Activated B cell treated with CpG ODN at 0.5 μM for 24 hours (primary cell): ENCODE results near the gene PON2. TPM values are rescaled to one million over a fixed set of nuclear protein-coding genes. Genes with fewer than 3 reads are reported as not detected.

ENCODE experiments used
- ATAC-seq: fragments of 200-7000 bp; cut with Tn5 transposase; one replicate; pipeline ENCODE4 v1.10.0; 2021; ENCODE audit warnings: low read depth, mild to moderate bottlenecking, moderate library complexity
- CTCF ChIA-PET: fragments of 350-600 bp; sonication (Branson Sonifier 250); formaldehyde crosslinking; loops from one replicate; lab custom pipeline; 2021; ENCODE audit warnings: antibody characterized with exemption; lab: Charles Lee
- POLR2A ChIA-PET: fragments of 350-600 bp; sonication (Branson Sonifier 250); formaldehyde crosslinking; loops from one replicate; lab custom pipeline; 2021; ENCODE audit warnings: antibody characterized with exemption; lab: Charles Lee
- DNase-seq: peaks from one replicate; pipeline ENCODE4 v3.0.0; 2022
- H3K27ac Mint-ChIP-seq: one replicate; pipeline ENCODE4 v1.8.0; 2020; ENCODE audit warnings: mixed read lengths
- H3K27me3 Mint-ChIP-seq: one replicate; pipeline ENCODE4 v1.8.0; 2021; ENCODE audit warnings: mixed read lengths
- H3K36me3 Mint-ChIP-seq: one replicate; pipeline ENCODE4 v1.8.0; 2021; ENCODE audit warnings: low read depth, mixed read lengths
- H3K4me1 Mint-ChIP-seq: one replicate; pipeline ENCODE4 v1.8.0; 2021; ENCODE audit warnings: mixed read lengths
- H3K4me3 Mint-ChIP-seq: one replicate; pipeline ENCODE4 v1.8.0; 2020; ENCODE audit warnings: mild to moderate bottlenecking, mixed read lengths
- H3K9me3 Mint-ChIP-seq: one replicate; pipeline ENCODE4 v1.8.0; 2020; ENCODE audit warnings: mixed read lengths
- intact Hi-C: fragments of 100-400 bp; cut with micrococcal nuclease; formaldehyde crosslinking; loops from one replicate; pipeline ENCODE4 v1.15.1; 2024
- total RNA-seq: library from RNA; stranded (reverse); gene quantifications from 2 replicates; pipeline ENCODE4 v1.2.3, GENCODE V29; 2022
- TF ChIP-seq, protein P1 (sequence below): fragments of 200-600 bp; IDR thresholded peaks from one replicate; pipeline ENCODE4 v1.8.0; 2022; ENCODE audit warnings: antibody characterized with exemption, mild to moderate bottlenecking

PON2 gene
- total RNA-seq, 1 donor from 2014 or later = 9.2 TPM

DNA sequence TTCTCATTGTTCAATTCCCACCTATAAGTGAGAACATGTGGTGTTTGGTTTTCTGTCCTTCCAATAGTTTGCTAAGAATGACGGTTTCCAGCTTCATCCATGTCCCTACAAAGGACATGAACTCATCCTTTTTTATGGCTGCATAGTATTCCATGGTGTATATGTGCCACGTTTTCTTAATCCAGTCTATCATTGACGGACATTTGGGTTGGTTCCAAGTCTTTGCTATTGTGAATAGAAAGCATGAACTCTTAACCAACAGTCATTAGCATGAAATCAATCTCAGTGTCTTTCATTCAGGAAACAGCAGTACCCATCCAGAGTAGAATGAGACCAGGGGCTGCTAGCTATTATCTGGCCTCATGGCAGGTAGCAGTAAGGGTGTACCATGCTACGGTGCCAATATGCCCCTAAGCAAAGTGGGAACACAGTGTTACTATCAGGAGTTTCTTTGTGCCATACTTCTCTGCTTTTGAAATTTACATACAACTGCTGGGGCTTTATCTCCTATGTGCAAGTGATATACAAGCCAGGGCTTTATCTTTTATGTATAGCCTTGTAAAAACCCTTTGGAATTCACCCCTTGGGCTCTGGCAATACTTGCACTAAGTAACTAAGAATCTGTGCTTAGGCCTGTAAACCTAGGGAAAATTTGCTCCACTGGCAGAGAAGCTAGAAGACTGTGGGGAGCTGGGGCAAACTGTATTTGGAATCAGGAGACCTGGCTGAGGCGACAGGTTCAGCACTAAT lies 5.4 kb downstream of the PON2 start:
- no peaks in the 10 kb centered on the region for H3K36me3 Mint-ChIP-seq
- DNase-seq = no peak
- ATAC-seq = no peak
- POLR2A ChIA-PET = interaction anchor here (0.7 kb wide), 1 partner anchor 11 kb away, joined by 4 read pairs; no protein-coding TSS in a partner anchor
- CTCF ChIA-PET = no interaction called here
- TF ChIP-seq, protein P1, sequence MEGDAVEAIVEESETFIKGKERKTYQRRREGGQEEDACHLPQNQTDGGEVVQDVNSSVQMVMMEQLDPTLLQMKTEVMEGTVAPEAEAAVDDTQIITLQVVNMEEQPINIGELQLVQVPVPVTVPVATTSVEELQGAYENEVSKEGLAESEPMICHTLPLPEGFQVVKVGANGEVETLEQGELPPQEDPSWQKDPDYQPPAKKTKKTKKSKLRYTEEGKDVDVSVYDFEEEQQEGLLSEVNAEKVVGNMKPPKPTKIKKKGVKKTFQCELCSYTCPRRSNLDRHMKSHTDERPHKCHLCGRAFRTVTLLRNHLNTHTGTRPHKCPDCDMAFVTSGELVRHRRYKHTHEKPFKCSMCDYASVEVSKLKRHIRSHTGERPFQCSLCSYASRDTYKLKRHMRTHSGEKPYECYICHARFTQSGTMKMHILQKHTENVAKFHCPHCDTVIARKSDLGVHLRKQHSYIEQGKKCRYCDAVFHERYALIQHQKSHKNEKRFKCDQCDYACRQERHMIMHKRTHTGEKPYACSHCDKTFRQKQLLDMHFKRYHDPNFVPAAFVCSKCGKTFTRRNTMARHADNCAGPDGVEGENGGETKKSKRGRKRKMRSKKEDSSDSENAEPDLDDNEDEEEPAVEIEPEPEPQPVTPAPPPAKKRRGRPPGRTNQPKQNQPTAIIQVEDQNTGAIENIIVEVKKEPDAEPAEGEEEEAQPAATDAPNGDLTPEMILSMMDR = no peak
- peaks cover 10% of the 10 kb centered on the region for H3K4me1 Mint-ChIP-seq
- H3K27me3 Mint-ChIP-seq = no peaks in the 10 kb centered on the region
- no peaks in the 10 kb centered on the region for H3K9me3 Mint-ChIP-seq
- no peak overlapping the region for H3K27ac Mint-ChIP-seq
- H3K4me3 Mint-ChIP-seq = no peak overlapping the region
- intact Hi-C loops = no loop called here

DNA sequence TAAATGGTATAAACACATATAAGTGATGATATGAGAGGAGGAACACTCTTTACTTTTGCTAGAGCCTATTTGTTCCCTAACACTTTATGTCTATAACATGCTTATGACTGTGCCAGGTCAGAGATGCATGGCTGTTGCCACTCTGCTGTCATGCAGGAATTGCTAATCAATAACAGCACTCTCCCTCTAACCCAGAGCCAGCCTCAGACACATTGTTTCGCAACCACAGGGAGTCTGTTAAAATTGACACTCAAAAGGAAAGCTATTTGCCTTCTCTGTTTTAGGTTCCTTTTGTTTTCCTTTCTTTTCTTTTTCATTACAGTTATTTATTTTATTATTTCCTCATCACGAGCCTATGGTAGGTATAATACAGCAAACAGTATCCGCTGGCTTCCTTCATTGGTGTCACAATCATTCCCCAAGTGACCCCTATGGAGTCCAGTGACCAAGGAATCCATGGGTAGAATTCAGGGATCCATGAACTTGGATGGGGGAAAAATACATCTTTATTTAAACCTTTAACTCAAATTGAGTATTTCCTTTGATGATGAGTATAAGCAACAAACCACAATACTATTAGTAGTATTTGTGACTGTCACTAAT lies 6.8 kb downstream of the PON2 start:
- no peak for ATAC-seq
- intact Hi-C loops = no loop called here
- no peak overlapping the region for H3K27ac Mint-ChIP-seq
- TF ChIP-seq, protein P1 = no peak
- no peak for DNase-seq
- no peaks in the 10 kb centered on the region for H3K9me3 Mint-ChIP-seq
- H3K4me1 Mint-ChIP-seq = no peaks in the 10 kb centered on the region
- peaks cover 7% of the 10 kb centered on the region for H3K36me3 Mint-ChIP-seq
- ChIA-PET POLR2A (no interaction called here), CTCF (no interaction called here)
- H3K27me3 Mint-ChIP-seq = no peaks in the 10 kb centered on the region
- no peak overlapping the region for H3K4me3 Mint-ChIP-seq

DNA sequence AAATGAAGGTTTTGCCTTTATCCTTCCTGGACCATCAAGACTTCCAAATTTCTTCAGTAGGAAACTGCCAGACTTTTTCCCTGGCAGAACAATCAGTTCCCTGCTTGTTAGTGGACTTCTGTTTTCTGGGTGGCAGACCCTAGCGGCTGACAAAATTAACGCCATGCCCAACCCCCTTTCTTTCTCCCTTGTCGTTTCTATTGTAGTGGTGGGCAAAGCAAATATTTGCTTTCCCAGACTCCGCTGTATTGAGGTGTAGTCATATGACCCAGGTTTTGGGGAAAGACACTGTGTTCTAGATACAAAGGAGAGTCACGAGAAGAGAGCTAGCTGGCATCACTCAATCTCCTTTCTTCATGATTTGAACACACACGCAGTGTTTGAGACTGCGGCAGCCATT lies 7.7 kb downstream of the PON2 start:
- ChIA-PET CTCF (no interaction called here), POLR2A (no interaction called here)
- TF ChIP-seq, protein P1 = no peak
- Mint-ChIP-seq H3K27ac (no peak overlapping the region), H3K9me3 (no peaks in the 10 kb centered on the region), H3K4me3 (no peak overlapping the region), H3K4me1 (no peaks in the 10 kb centered on the region), H3K27me3 (no peaks in the 10 kb centered on the region), H3K36me3 (peaks cover 7% of the 10 kb centered on the region)
- intact Hi-C loops = no loop called here
- ATAC-seq (no peak), DNase-seq (no peak)

DNA sequence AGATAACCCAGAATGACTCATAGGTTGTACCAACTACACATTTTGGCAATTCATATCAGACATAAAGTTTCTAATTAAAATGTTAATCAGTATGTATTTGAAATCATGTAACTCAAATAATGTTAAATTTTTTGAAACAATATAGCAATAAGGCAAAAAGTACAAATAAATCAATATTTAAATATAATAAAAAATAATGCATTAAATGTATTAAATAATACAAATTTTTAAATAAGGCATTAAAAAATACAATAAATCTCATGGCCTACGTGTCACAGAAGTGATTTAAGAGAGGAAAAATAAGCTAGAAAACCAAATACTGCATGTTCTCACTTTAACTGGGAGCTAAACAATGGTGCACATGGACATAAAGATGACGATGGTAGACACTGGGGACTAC lies 9.1 kb downstream of the PON2 start:
- H3K9me3 Mint-ChIP-seq = no peaks in the 10 kb centered on the region
- intact Hi-C loops = no loop called here
- H3K4me1 Mint-ChIP-seq = no peaks in the 10 kb centered on the region
- ATAC-seq (no peak), DNase-seq (no peak)
- no peak overlapping the region for H3K27ac Mint-ChIP-seq
- H3K36me3 Mint-ChIP-seq = peaks cover 7% of the 10 kb centered on the region
- H3K4me3 Mint-ChIP-seq = no peak overlapping the region
- no peaks in the 10 kb centered on the region for H3K27me3 Mint-ChIP-seq
- POLR2A ChIA-PET = no interaction called here
- TF ChIP-seq, protein P1 = no peak
- CTCF ChIA-PET = no interaction called here

DNA sequence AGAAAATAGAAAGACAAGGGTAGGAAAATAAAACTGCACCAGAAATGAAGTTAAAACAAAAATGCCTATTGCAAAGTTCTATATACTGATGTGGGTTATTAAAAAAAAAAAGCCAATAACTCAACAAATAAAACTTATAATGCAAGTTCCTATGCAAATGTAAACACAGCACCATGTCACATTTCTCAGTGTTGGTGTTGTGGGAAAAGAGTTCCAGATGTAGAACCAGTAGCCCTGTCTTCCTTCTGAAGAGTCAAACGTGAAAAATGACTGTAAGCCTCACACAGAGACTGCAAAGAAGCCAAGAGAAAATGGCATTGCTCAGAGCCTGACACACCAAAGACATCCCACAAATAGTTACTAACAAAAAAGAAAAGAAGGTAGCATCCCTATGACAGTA lies 10.1 kb downstream of the PON2 start:
- ChIA-PET POLR2A (no interaction called here), CTCF (no interaction called here)
- Mint-ChIP-seq H3K4me1 (no peaks in the 10 kb centered on the region), H3K27ac (no peak overlapping the region), H3K4me3 (no peak overlapping the region), H3K27me3 (no peaks in the 10 kb centered on the region), H3K36me3 (peaks cover 7% of the 10 kb centered on the region), H3K9me3 (no peaks in the 10 kb centered on the region)
- ATAC-seq (no peak), DNase-seq (no peak)
- intact Hi-C loops = no loop called here
- TF ChIP-seq, protein P1 = no peak
